Coronary artery (tissue), 2 donors: ENCODE data around the gene GBGT1.

ENCODE experiments used
- DNase-seq: peaks from one replicate; pipeline ENCODE4 v3.0.0-alpha.2; 2017; ENCODE audit warnings: low spot score
- H3K27ac ChIP-seq, 2 donors: fragments of 200-600 bp; sonication (generic); one replicate each; pipeline ENCODE4 v1.5.1; 2016 to 2019
- H3K4me3 ChIP-seq: fragments of 200-600 bp; sonication (generic); 2 replicates; pipeline ENCODE4 v1.5.1; 2016; ENCODE audit warnings: mild to moderate bottlenecking, moderate library complexity
- TF ChIP-seq, protein P1 (sequence below): fragments of 200-600 bp; sonication (generic); IDR thresholded peaks from one replicate; pipeline ENCODE4 v1.5.1; 2019; ENCODE audit warnings: antibody characterized with exemption

GBGT1 gene

DNA sequence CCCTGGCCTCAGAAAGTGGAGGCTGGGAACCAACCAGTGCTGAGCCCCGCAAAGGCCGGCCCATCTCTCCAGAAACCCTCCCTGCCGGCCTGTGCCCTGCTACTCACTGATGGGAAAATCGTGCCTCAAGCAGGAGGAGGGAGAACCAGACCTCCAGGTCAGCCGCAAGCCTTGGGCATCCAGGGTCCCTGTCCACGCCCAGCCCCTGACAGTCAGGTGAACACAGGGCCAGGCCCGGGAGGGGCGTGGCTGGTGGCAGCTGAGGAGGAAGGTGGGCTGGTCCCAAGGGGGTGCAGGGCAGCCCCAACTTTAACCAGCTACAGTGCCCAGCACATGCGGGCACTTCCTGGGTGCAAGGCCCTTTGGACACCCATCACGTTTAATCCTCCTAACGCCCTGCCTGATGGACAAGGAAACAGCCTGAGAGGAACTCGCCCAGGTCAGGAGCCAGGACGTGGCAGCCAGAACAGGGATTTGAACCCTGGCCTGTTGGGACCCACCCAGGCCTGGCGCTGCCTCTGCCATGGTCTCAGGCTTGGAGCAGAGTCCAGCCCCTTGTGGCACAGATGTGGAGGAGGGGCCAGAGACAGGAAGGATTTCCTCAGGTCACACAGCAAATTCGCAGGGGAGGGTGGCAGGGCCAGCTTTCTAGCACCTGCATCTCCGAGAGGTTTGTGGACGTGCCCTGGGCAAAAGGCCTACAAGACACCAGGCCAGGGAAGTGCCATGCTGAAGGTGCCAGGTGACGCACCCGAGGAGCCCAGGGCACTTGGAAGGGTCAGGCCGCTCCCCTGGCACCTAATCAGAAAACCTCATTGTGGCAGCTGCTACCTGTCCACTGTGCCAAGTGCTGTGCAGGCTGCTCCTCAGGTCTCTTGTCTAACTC, 47.1 kb downstream of the GBGT1 start:
- Histone ChIP-seq H3K4me3 (no peak overlapping the region), H3K27ac (no peak overlapping the region)
- TF ChIP-seq, protein P1, sequence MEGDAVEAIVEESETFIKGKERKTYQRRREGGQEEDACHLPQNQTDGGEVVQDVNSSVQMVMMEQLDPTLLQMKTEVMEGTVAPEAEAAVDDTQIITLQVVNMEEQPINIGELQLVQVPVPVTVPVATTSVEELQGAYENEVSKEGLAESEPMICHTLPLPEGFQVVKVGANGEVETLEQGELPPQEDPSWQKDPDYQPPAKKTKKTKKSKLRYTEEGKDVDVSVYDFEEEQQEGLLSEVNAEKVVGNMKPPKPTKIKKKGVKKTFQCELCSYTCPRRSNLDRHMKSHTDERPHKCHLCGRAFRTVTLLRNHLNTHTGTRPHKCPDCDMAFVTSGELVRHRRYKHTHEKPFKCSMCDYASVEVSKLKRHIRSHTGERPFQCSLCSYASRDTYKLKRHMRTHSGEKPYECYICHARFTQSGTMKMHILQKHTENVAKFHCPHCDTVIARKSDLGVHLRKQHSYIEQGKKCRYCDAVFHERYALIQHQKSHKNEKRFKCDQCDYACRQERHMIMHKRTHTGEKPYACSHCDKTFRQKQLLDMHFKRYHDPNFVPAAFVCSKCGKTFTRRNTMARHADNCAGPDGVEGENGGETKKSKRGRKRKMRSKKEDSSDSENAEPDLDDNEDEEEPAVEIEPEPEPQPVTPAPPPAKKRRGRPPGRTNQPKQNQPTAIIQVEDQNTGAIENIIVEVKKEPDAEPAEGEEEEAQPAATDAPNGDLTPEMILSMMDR, result no peak
- DNase-seq, result no peak

DNA sequence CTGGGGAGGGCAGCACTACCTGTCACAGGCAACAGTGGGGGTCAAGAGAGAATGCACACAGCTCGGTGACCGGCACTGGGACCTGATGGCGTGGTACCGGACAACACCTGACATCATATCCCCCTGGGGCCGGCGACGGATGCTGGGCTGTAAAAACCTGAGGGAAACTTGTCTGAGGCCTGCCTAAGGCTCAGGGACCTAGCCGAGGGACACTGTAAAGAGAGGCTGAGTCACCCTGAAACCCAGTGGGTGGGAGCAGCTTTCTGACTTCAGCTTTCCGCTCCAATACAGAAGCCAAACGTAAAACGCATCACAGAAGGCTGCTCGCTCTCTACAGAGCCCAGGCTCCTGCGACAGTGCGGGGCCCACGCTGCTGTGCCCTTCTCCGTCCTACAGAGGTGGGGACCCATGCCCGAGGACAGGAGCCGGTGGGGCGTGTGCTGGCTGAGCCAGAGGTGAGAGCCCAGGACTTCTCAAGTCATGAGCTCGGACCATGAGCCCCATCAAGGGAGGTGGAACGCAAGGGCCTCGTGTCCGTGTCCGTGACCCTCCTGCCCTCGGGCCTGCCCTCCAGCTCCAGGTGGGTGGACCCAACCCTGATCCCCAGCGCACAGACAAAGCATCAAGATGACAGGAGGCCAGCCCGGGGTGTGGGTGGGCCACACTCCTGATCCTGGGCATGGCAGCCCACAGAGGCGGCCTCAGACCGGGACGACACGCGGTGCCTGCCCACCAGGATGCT, 47.9 kb downstream of the GBGT1 start:
- TF ChIP-seq, protein P1, result no peak
- Histone ChIP-seq H3K4me3 (no peak overlapping the region), H3K27ac (peak overlapping the region in 1 of 2 donors; percentile 82)
- DNase-seq, result no peak

DNA sequence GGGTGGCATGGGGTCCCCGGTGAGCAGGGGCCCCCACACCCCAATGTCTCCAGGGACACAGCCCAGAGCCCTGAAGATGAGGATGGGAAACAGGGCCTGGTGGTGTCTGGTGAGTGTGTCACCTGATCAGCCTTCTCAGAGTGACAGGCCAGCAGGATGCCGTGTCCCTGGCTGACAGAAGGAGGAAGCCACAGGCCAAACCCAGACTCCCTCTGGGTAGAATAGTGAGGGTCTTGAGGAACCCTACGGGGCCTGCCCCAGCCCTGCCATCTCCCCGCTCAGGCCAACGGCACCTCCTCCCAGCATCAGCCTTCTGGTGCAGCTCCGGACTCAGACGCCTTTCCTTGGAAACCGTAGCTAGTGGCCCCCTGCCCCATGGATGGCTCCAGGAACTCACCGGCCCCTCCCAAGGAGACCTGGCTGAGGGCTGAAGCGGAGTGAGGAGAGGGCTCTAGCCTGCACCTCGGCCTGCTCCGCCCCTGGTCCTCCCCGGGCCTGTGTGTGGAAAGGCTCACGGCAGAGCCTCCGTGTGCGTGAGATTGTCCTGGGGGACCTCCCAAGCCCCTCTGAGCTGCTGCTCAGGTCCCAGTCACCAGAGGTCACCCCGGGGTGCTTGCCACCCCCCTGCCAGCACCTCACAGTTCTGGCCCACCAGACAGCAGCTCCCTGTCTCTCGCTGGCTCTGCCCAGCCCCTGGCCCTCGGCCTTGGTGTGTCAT, 48.7 kb downstream of the GBGT1 start:
- H3K4me3 ChIP-seq, result peak overlapping the region; percentile 32
- no peak for DNase-seq
- peak overlapping the region in 1 of 2 donors; percentile 82 for H3K27ac ChIP-seq
- TF ChIP-seq, protein P1, result no peak

DNA sequence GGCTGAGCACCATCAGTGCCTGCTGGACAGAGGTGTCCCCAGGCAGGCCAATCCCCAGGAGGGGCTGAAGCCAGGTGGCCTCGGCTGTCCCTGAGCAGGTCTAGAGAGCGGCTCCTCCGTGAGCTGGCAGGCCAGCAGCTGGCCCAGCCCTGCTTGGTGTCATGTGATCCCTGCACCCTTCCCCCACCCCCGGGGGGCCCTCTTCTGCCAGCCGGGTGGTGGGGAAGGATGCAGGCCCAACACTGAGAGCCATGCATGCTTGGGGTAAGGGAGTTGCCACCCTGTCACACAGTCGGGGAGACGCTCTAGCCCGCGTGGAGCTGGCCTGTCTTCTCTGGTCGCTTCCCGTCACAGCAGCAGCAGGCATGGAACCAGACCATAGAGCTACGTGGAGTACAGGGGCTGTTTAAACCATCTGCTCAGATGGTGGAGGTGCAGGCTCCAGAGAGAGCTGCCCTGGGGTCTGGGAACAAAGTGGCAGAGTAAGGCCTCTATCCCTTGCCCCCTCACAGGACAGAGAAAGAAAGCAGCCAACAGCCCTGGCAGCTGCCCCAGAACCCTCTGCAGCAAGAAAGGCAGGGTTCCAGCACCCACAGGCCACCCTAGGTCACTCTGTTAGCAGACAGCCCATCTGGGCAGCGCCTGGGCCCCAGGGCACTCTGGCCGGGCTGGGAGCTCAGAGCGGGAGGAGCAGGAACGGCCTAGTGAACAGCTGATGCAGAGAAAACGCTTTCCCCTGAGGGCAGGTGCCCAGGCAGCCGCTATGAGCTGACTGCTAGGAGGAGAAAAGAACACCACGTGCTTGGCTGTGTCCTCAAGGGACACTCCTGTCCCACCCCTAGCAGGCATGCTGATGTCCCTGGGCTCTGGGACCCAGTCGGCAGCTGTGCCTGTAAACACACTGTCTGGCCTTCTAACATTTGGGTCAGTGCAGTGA, 49.5 kb downstream of the GBGT1 start:
- DNase-seq, result no peak
- H3K4me3 ChIP-seq, result peak overlapping the region; percentile 41
- TF ChIP-seq, protein P1, result no peak
- H3K27ac ChIP-seq, result peak overlapping the region; percentile 36 to 82

DNA sequence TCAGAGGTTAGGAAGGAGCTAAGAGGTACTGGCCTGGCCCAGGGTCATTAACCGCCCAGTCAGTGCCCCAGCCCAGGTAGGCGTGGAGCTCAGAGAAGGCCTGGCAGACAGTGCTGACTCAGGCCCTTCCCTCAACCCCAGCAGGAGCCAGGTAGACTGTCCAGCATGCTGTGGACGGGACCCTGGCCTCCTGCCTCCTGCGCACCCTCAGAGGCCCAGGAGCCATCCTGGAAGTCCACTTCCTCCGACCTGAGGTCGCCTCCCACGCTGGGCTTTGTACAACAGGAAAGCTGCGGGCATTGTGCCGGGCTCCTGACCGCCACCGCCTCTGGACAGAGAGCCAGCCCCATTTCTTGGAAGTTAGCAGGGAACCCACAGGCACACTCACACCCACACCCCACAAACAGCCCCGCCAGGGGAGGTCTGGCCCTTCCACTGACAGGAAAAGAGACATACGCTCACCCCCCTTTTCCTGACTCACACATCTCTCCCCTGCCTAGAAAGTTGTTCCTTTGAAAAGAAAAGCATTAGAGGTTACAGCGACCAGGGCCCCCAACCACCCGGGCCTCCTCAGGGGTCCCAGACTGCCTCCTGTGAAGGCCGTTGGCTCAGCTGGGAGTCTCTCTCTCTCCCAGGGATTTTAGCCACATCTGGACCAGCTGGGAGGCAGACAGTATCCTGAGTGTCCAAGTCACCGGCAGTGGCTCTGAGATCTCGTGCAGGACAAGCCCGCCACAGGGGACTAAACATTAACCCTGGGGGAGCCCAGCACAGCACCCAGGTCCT, 50.4 kb downstream of the GBGT1 start:
- Histone ChIP-seq H3K4me3 (peak overlapping the region; percentile 41), H3K27ac (peak overlapping the region; percentile 36 to 82)
- DNase-seq, result no peak
- TF ChIP-seq, protein P1, result no peak

DNA sequence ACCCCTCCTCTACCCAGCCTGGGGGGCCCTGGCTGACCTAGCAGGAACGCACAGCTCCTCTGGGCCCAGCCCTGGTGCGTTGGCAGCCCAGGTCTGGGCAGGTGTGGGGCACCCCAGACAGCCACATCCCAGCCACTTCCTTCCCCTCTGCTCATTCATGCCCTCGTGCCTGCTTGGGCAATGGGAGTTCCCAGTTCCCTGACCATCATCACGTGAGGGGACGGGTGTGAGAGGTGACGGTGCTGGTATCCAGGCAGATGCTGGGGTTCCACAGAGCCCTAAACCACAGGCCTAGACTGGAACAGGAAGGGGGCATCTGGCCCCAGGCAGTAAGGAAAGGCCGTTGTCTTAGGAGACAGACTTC, 51.1 kb downstream of the GBGT1 start:
- no peak overlapping the region for H3K4me3 ChIP-seq
- DNase-seq, result no peak
- TF ChIP-seq, protein P1, result no peak
- H3K27ac ChIP-seq, result peak overlapping the region; percentile 18 to 82
